Osteoblast (primary cell): ENCODE results near the gene SLC5A6. TPM values are rescaled to one million over a fixed set of nuclear protein-coding genes. Genes with fewer than 3 reads are reported as not detected.

Source experiments
- DNase-seq: peaks from one replicate; pipeline ENCODE4 v3.0.0; 2011; ENCODE audit warnings: low spot score, mixed read lengths; ENCODE audit not compliant: insufficient read length; ENCODE audit errors: missing footprints
- H2AFZ ChIP-seq: 2 replicates; pipeline ENCODE4 v1.6.0; 2011; ENCODE audit warnings: mild to moderate bottlenecking, low read length
- H3K27ac ChIP-seq: 2 replicates; pipeline ENCODE4 v1.5.1; 2011; ENCODE audit warnings: mild to moderate bottlenecking, low read depth, low read length, moderate library complexity
- H3K27me3 ChIP-seq: 2 replicates; pipeline ENCODE4 v1.6.0; 2012; ENCODE audit warnings: mild to moderate bottlenecking, control low read depth, inconsistent platforms, low read length, moderate library complexity; ENCODE audit not compliant: insufficient read depth
- H3K36me3 ChIP-seq: 2 replicates; pipeline ENCODE4 v1.5.1; 2011; ENCODE audit warnings: mild to moderate bottlenecking, low read length, control low read depth, moderate library complexity; ENCODE audit not compliant: insufficient read depth
- H3K4me1 ChIP-seq: 2 replicates; pipeline ENCODE4 v1.5.1; 2011; ENCODE audit warnings: mild to moderate bottlenecking, low read length, control low read depth, moderate library complexity; ENCODE audit not compliant: insufficient read depth
- H3K4me2 ChIP-seq: 2 replicates; pipeline ENCODE4 v1.6.0; 2011; ENCODE audit warnings: mild to moderate bottlenecking, low read length; ENCODE audit not compliant: insufficient read depth
- H3K4me3 ChIP-seq: fragments of 200-600 bp; sonication (generic); 3 replicates; pipeline ENCODE4 v1.5.1; 2012; ENCODE audit warnings: mild to moderate bottlenecking, low read length, inconsistent platforms; ENCODE audit not compliant: insufficient read depth
- H3K79me2 ChIP-seq: 2 replicates; pipeline ENCODE4 v1.6.0; 2012; ENCODE audit warnings: mild to moderate bottlenecking, low read length, control low read depth, inconsistent platforms; ENCODE audit not compliant: insufficient read depth
- H3K9me3 ChIP-seq: 2 replicates; pipeline ENCODE4 v1.5.1; 2011; ENCODE audit warnings: low read depth, low read length, control low read depth
- H4K20me1 ChIP-seq: 2 replicates; pipeline ENCODE4 v1.6.0; 2012; ENCODE audit warnings: mild to moderate bottlenecking, low read length, control low read depth; ENCODE audit not compliant: insufficient read depth
- CTCF ChIP-seq: IDR thresholded peaks from 2 replicates; pipeline ENCODE4 v1.5.1; 2011; ENCODE audit warnings: mild to moderate bottlenecking, low read depth, low read length, moderate library complexity; ENCODE audit errors: extremely low read depth
- total RNA-seq: library from RNA; depleted of rRNA; stranded (reverse); fragments of >200 nt; gene quantifications from 2 replicates; pipeline ENCODE4 v1.2.3, GENCODE V29; 2012

Gene SLC5A6
- total RNA-seq, 1 donor: 14.1 TPM

GRCh38 chr2:27150639-27151230, 61.3 kb downstream of the SLC5A6 start:
- Histone ChIP-seq H3K36me3 (no peaks in the 10 kb centered on the region), H3K27me3 (no peaks in the 10 kb centered on the region), H3K4me1 (no peaks in the 10 kb centered on the region), H3K27ac (no peak overlapping the region), H3K4me2 (no peak overlapping the region), H2AFZ (no peak overlapping the region), H3K4me3 (no peak overlapping the region), H4K20me1 (no peaks in the 10 kb centered on the region), H3K79me2 (no peaks in the 10 kb centered on the region), H3K9me3 (no peaks in the 10 kb centered on the region)
- DNase-seq: no peak
- no peak for TF ChIP-seq CTCF

Other genes with a start within 250 kb of the SLC5A6 start
- 6.5 TPM in 2 replicates for gene MAPRE3, start 241.6 kb downstream of the SLC5A6 start, total RNA-seq
- 50.3 and 50.7 TPM in 2 replicates for gene TMEM214, start 179.3 kb downstream of the SLC5A6 start, total RNA-seq
- 24.6 and 26.8 TPM in 2 replicates for gene AGBL5, start 160.6 kb downstream of the SLC5A6 start, total RNA-seq
- gene OST4, start 140.6 kb downstream of the SLC5A6 start, total RNA-seq: 202 and 235 TPM in 2 replicates
- 137 and 138 TPM in 2 replicates for gene EMILIN1, start 133.7 kb downstream of the SLC5A6 start, total RNA-seq
- 0.29 and 0.36 TPM in 2 replicates for gene KHK, start 125.5 kb downstream of the SLC5A6 start, total RNA-seq
- gene CGREF1, start 93.1 kb downstream of the SLC5A6 start, total RNA-seq: 6.8 and 14.5 TPM in 2 replicates
- gene ABHD1, start 88.5 kb downstream of the SLC5A6 start, total RNA-seq: under 0.01 TPM in 2 replicates
- 42.4 and 45.2 TPM in 2 replicates for gene PREB, start 77.6 kb downstream of the SLC5A6 start, total RNA-seq
- gene PRR30, start 72.9 kb downstream of the SLC5A6 start, total RNA-seq: not detected in 2 replicates
- gene TCF23, start 63.3 kb downstream of the SLC5A6 start, total RNA-seq: not detected in 2 replicates
- 187 and 198 TPM in 2 replicates for gene ATRAID, start 227 bp downstream of the SLC5A6 start, total RNA-seq
- gene CAD, start 5.1 kb upstream of the SLC5A6 start, total RNA-seq: 28.6 and 30.8 TPM in 2 replicates
- gene SLC30A3, start 50.8 kb upstream of the SLC5A6 start, total RNA-seq: under 0.01 and 0.88 TPM in 2 replicates
- not detected in 2 replicates for gene DNAJC5G, start 63.2 kb upstream of the SLC5A6 start, total RNA-seq
- gene TRIM54, start 70.2 kb upstream of the SLC5A6 start, total RNA-seq: not detected in 2 replicates
- 0.36 and 1.2 TPM in 2 replicates for gene UCN, start 96.2 kb upstream of the SLC5A6 start, total RNA-seq
- 98.8 and 112 TPM in 2 replicates for gene MPV17, start 110.8 kb upstream of the SLC5A6 start, total RNA-seq
- gene GTF3C2, start 144.5 kb upstream of the SLC5A6 start, total RNA-seq: 32.7 and 34.4 TPM in 2 replicates
- 19.2 and 24.2 TPM in 2 replicates for gene EIF2B4, start 158.1 kb upstream of the SLC5A6 start, total RNA-seq
- 152 and 165 TPM in 2 replicates for gene SNX17, start 158.3 kb upstream of the SLC5A6 start, total RNA-seq
- 6.2 and 8.3 TPM in 2 replicates for gene ZNF513, start 168.5 kb upstream of the SLC5A6 start, total RNA-seq
- 56.6 and 65.5 TPM in 2 replicates for gene PPM1G, start 197.3 kb upstream of the SLC5A6 start, total RNA-seq
- 147 and 151 TPM in 2 replicates for gene NRBP1, start 216.4 kb upstream of the SLC5A6 start, total RNA-seq
- under 0.01 and 0.72 TPM in 2 replicates for gene KRTCAP3, start 230.1 kb upstream of the SLC5A6 start, total RNA-seq